ENCODE results near the gene ITIH5.

DNA sequence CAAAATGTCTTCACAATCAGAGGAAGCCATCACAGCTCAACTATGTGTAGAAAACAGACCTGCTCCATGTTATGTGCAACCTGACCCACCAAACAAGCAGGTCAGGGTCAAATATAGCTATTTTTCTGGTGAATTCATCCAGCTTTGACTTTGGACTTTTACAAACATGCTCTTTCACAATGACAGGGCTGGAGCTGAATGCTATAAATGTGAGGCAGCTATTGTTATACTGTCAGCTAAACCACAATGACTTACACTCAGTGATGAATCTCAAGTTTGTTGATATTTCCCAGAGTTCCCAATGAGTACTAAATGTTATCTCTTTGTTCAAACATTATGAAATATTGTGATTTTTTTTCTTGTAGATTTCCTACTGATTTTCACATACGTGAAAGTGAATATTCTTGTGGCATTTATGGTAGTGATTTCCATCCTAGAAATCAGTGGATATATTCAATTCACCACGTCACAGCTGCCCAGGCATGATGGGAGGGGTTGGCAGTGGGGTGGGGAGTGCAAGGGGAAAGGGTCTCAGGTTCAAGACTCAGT, 33.9 kb upstream of the ITIH5 start:
- TF ChIP-seq, protein P1, sequence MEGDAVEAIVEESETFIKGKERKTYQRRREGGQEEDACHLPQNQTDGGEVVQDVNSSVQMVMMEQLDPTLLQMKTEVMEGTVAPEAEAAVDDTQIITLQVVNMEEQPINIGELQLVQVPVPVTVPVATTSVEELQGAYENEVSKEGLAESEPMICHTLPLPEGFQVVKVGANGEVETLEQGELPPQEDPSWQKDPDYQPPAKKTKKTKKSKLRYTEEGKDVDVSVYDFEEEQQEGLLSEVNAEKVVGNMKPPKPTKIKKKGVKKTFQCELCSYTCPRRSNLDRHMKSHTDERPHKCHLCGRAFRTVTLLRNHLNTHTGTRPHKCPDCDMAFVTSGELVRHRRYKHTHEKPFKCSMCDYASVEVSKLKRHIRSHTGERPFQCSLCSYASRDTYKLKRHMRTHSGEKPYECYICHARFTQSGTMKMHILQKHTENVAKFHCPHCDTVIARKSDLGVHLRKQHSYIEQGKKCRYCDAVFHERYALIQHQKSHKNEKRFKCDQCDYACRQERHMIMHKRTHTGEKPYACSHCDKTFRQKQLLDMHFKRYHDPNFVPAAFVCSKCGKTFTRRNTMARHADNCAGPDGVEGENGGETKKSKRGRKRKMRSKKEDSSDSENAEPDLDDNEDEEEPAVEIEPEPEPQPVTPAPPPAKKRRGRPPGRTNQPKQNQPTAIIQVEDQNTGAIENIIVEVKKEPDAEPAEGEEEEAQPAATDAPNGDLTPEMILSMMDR (conservative IDR thresholded peaks at IDR 0.05; ENCODE audit: low read length) = no peak
- TF ChIP-seq EZH2phosphoT487 (IDR thresholded peaks at IDR 0.05; ENCODE audit: borderline replicate concordance) = no peak
